ENCODE data around the gene PAX9.

DNA sequence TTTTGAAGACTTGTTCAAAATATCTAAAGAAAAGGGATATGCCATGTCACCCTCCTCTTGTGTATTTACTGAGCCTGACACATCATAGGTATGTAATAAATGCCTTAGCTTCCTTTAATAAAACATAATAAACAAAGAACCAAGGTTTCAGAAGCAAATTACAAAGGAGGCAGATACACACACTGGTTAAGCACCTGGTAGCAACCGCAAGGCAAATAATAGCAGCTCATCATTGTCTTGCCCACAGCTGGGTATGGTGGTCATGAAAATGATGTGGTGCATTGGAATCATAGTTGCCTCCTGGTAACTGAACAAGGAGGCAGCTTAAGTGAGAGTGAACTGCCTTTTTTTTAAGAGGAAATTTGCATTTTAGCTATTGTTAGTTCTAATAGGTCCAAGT is 39.0 kb downstream of the PAX9 start:
- TF ChIP-seq POLR2AphosphoS5 (IDR thresholded peaks at IDR 0.05; ENCODE audit: low read depth, low read length): no peak
- TF ChIP-seq, protein P1, sequence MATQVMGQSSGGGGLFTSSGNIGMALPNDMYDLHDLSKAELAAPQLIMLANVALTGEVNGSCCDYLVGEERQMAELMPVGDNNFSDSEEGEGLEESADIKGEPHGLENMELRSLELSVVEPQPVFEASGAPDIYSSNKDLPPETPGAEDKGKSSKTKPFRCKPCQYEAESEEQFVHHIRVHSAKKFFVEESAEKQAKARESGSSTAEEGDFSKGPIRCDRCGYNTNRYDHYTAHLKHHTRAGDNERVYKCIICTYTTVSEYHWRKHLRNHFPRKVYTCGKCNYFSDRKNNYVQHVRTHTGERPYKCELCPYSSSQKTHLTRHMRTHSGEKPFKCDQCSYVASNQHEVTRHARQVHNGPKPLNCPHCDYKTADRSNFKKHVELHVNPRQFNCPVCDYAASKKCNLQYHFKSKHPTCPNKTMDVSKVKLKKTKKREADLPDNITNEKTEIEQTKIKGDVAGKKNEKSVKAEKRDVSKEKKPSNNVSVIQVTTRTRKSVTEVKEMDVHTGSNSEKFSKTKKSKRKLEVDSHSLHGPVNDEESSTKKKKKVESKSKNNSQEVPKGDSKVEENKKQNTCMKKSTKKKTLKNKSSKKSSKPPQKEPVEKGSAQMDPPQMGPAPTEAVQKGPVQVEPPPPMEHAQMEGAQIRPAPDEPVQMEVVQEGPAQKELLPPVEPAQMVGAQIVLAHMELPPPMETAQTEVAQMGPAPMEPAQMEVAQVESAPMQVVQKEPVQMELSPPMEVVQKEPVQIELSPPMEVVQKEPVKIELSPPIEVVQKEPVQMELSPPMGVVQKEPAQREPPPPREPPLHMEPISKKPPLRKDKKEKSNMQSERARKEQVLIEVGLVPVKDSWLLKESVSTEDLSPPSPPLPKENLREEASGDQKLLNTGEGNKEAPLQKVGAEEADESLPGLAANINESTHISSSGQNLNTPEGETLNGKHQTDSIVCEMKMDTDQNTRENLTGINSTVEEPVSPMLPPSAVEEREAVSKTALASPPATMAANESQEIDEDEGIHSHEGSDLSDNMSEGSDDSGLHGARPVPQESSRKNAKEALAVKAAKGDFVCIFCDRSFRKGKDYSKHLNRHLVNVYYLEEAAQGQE (IDR thresholded peaks at IDR 0.05; ENCODE audit: insufficient read depth in 1 of 2, low read depth in 2 of 2, low read length in 2 of 2): no peak
